HEK293 (cell line): Measurements from ENCODE around the gene FXYD3.

Source experiments
- KLF10 ChIP-seq: fragments of 450-650 bp; IDR thresholded peaks from 2 replicates; pipeline ENCODE4 v1.5.1; 2018; ENCODE audit warnings: missing biosample characterization, mild to moderate bottlenecking, missing genetic modification characterization
- MYNN ChIP-seq: fragments of 450-650 bp; formaldehyde crosslinking; IDR thresholded peaks from 2 replicates; pipeline ENCODE4 v1.5.1; 2016; ENCODE audit warnings: missing biosample characterization, missing genetic modification characterization, borderline replicate concordance
- SALL2 ChIP-seq: fragments of 450-650 bp; formaldehyde crosslinking; IDR thresholded peaks from 2 replicates; pipeline ENCODE4 v1.5.0; 2017; ENCODE audit warnings: missing biosample characterization, mild to moderate bottlenecking, missing genetic modification characterization, borderline replicate concordance
- SCRT2 ChIP-seq: fragments of 450-650 bp; formaldehyde crosslinking; IDR thresholded peaks from 2 replicates; pipeline ENCODE4 v1.5.1; 2016; ENCODE audit warnings: missing biosample characterization, missing genetic modification characterization
- SP7 ChIP-seq: fragments of 450-650 bp; formaldehyde crosslinking; IDR thresholded peaks from 2 replicates; pipeline ENCODE4 v1.5.1; 2016; ENCODE audit warnings: missing biosample characterization, missing genetic modification characterization
- TCF7L2 ChIP-seq: IDR thresholded peaks from 2 replicates; pipeline ENCODE4 v1.6.1; 2011; ENCODE audit warnings: low read depth, mild to moderate bottlenecking, inconsistent platforms, low read length, moderate library complexity, borderline replicate concordance
- ZEB2 ChIP-seq: fragments of 450-650 bp; formaldehyde crosslinking; IDR thresholded peaks from 2 replicates; pipeline ENCODE4 v1.5.1; 2016; ENCODE audit warnings: missing biosample characterization, missing genetic modification characterization
- ZNF121 ChIP-seq: fragments of 450-650 bp; formaldehyde crosslinking; IDR thresholded peaks from 2 replicates; pipeline ENCODE4 v1.5.1; 2016; ENCODE audit warnings: missing biosample characterization, missing genetic modification characterization
- ZNF155 ChIP-seq: fragments of 450-650 bp; formaldehyde crosslinking; IDR thresholded peaks from 2 replicates; pipeline ENCODE4 v1.5.1; 2016; ENCODE audit warnings: missing biosample characterization, missing genetic modification characterization
- ZNF2 ChIP-seq: fragments of 450-650 bp; formaldehyde crosslinking; IDR thresholded peaks from 2 replicates; pipeline ENCODE4 v1.5.1; 2016; ENCODE audit warnings: missing biosample characterization, missing genetic modification characterization
- ZNF248 ChIP-seq: fragments of 450-650 bp; formaldehyde crosslinking; IDR thresholded peaks from 2 replicates; pipeline ENCODE4 v1.5.1; 2017; ENCODE audit warnings: missing biosample characterization, missing genetic modification characterization
- ZNF311 ChIP-seq: fragments of 450-650 bp; formaldehyde crosslinking; IDR thresholded peaks from 2 replicates; pipeline ENCODE4 v1.5.1; 2017; ENCODE audit warnings: missing biosample characterization, missing genetic modification characterization, borderline replicate concordance
- ZNF324 ChIP-seq: fragments of 450-650 bp; formaldehyde crosslinking; IDR thresholded peaks from 2 replicates; pipeline ENCODE4 v1.5.1; 2016; ENCODE audit warnings: missing biosample characterization, missing genetic modification characterization
- ZNF354C ChIP-seq: fragments of 450-650 bp; formaldehyde crosslinking; IDR thresholded peaks from 2 replicates; pipeline ENCODE4 v1.5.1; 2016; ENCODE audit warnings: missing biosample characterization, missing genetic modification characterization, low read depth, borderline replicate concordance
- ZNF488 ChIP-seq: fragments of 450-650 bp; formaldehyde crosslinking; IDR thresholded peaks from 2 replicates; pipeline ENCODE4 v1.5.1; 2016; ENCODE audit warnings: missing biosample characterization, missing genetic modification characterization
- ZNF501 ChIP-seq: fragments of 450-650 bp; formaldehyde crosslinking; IDR thresholded peaks from 2 replicates; pipeline ENCODE4 v1.5.1; 2016; ENCODE audit warnings: missing biosample characterization, missing genetic modification characterization
- ZNF513 ChIP-seq: fragments of 450-650 bp; IDR thresholded peaks from 2 replicates; pipeline ENCODE4 v1.5.1; 2018; ENCODE audit warnings: missing biosample characterization, missing genetic modification characterization
- ZNF530 ChIP-seq: fragments of 450-650 bp; formaldehyde crosslinking; IDR thresholded peaks from 2 replicates; pipeline ENCODE4 v1.5.1; 2016; ENCODE audit warnings: low read depth, missing biosample characterization, missing genetic modification characterization
- ZNF571 ChIP-seq: fragments of 450-650 bp; formaldehyde crosslinking; IDR thresholded peaks from 2 replicates; pipeline ENCODE4 v1.5.0; 2017; ENCODE audit warnings: missing biosample characterization, missing genetic modification characterization
- ZNF658 ChIP-seq: fragments of 450-650 bp; formaldehyde crosslinking; IDR thresholded peaks from 2 replicates; pipeline ENCODE4; 2016; ENCODE audit warnings: missing biosample characterization, missing genetic modification characterization
- ZNF664 ChIP-seq: fragments of 450-650 bp; formaldehyde crosslinking; IDR thresholded peaks from 2 replicates; pipeline ENCODE4 v1.5.1; 2016; ENCODE audit warnings: missing biosample characterization, missing genetic modification characterization
- ZNF670 ChIP-seq: fragments of 450-650 bp; formaldehyde crosslinking; IDR thresholded peaks from 2 replicates; pipeline ENCODE4 v1.5.1; 2016; ENCODE audit warnings: missing biosample characterization, missing genetic modification characterization, low read depth
- ZNF76 ChIP-seq: fragments of 450-650 bp; formaldehyde crosslinking; IDR thresholded peaks from 2 replicates; pipeline ENCODE4; 2016; ENCODE audit warnings: low read depth, missing biosample characterization, missing genetic modification characterization, borderline replicate concordance
- TF ChIP-seq, protein P1 (sequence below): fragments of 450-650 bp; formaldehyde crosslinking; IDR thresholded peaks from 2 replicates; pipeline ENCODE4 v1.5.1; 2016; ENCODE audit warnings: missing biosample characterization, missing genetic modification characterization
- TF ChIP-seq, protein P2 (sequence below): fragments of 450-650 bp; formaldehyde crosslinking; IDR thresholded peaks from 2 replicates; pipeline ENCODE4 v1.5.1; 2017; ENCODE audit warnings: missing biosample characterization, missing genetic modification characterization
- TF ChIP-seq, protein P3 (sequence below): fragments of 450-650 bp; formaldehyde crosslinking; IDR thresholded peaks from 2 replicates; pipeline ENCODE4 v1.5.1; 2016; ENCODE audit warnings: missing biosample characterization, missing genetic modification characterization
- TF ChIP-seq, protein P4 (sequence below): fragments of 450-650 bp; formaldehyde crosslinking; IDR thresholded peaks from 2 replicates; pipeline ENCODE4 v1.5.0; 2017; ENCODE audit warnings: missing biosample characterization, missing genetic modification characterization, borderline replicate concordance

Gene FXYD3

DNA sequence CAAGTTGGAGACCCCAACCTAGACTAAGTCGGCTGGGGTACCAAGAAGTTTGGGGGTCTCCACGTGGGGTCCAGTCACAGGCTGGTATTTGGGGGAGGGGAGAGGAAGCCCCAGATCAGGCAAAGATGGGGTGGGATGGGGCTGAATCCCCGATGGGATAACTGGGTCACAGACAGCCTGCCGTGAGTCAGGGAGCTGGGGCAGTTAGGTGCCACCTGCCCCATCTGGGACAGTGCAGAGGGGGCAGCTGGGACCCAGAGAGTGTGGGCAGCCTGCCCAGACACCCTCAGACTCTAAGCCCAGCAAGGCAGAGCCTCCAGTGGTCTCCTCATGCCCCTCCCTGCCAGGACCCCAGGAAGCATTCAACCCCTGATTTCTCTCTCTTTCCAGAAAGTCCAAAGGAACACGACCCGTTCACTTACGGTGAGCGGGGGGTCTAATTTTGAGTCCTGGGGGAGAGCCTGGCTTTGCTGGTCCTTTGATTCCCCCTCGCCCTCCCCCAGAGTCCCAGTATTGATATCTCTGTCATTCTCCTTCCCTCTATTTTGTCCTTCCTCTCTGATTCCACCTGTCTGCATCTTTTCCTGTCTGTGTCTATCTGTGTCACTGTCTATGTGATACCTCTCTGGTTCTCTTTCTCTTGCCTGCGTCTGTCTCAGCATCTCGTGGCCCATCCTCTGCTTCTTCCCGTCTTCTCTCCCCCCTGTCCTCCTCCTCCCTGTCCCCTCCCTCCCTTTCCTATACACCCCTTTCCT is 24.8 kb downstream of the FXYD3 start (continued):
- TF ChIP-seq, protein P1, sequence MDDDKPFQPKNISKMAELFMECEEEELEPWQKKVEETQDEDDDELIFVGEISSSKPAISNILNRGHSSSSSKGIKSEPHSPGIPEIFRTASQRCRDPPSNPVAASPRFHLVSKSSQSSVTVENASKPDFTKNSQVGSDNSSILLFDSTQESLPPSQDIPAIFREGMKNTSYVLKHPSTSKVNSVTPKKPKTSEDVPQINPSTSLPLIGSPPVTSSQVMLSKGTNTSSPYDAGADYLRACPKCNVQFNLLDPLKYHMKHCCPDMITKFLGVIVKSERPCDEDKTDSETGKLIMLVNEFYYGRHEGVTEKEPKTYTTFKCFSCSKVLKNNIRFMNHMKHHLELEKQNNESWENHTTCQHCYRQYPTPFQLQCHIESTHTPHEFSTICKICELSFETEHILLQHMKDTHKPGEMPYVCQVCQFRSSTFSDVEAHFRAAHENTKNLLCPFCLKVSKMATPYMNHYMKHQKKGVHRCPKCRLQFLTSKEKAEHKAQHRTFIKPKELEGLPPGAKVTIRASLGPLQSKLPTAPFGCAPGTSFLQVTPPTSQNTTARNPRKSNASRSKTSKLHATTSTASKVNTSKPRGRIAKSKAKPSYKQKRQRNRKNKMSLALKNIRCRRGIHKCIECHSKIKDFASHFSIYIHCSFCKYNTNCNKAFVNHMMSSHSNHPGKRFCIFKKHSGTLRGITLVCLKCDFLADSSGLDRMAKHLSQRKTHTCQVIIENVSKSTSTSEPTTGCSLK (tag by site-specific recombination), result no peak
- TF ChIP-seq ZNF513 (tag by site-specific recombination), result no peak
- TF ChIP-seq SP7 (tag by site-specific recombination), result no peak
- TF ChIP-seq, protein P2, sequence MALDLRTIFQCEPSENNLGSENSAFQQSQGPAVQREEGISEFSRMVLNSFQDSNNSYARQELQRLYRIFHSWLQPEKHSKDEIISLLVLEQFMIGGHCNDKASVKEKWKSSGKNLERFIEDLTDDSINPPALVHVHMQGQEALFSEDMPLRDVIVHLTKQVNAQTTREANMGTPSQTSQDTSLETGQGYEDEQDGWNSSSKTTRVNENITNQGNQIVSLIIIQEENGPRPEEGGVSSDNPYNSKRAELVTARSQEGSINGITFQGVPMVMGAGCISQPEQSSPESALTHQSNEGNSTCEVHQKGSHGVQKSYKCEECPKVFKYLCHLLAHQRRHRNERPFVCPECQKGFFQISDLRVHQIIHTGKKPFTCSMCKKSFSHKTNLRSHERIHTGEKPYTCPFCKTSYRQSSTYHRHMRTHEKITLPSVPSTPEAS (tag by site-specific recombination), result no peak
- no peak for TF ChIP-seq MYNN
- TF ChIP-seq KLF10 (tag by site-specific recombination), result no peak
- TF ChIP-seq, protein P3, sequence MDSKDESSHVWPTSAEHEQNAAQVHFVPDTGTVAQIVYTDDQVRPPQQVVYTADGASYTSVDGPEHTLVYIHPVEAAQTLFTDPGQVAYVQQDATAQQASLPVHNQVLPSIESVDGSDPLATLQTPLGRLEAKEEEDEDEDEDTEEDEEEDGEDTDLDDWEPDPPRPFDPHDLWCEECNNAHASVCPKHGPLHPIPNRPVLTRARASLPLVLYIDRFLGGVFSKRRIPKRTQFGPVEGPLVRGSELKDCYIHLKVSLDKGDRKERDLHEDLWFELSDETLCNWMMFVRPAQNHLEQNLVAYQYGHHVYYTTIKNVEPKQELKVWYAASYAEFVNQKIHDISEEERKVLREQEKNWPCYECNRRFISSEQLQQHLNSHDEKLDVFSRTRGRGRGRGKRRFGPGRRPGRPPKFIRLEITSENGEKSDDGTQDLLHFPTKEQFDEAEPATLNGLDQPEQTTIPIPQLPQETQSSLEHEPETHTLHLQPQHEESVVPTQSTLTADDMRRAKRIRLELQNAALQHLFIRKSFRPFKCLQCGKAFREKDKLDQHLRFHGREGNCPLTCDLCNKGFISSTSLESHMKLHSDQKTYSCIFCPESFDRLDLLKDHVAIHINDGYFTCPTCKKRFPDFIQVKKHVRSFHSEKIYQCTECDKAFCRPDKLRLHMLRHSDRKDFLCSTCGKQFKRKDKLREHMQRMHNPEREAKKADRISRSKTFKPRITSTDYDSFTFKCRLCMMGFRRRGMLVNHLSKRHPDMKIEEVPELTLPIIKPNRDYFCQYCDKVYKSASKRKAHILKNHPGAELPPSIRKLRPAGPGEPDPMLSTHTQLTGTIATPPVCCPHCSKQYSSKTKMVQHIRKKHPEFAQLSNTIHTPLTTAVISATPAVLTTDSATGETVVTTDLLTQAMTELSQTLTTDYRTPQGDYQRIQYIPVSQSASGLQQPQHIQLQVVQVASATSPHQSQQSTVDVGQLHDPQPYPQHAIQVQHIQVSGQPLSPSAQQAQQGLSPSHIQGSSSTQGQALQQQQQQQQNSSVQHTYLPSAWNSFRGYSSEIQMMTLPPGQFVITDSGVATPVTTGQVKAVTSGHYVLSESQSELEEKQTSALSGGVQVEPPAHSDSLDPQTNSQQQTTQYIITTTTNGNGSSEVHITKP (tag by site-specific recombination), result peak; percentile 65
- TF ChIP-seq ZNF530, result no peak
- no peak for TF ChIP-seq ZNF664 (tag by site-specific recombination)
- peak; percentile 8; the same call in 1 of the 2 replicates for TF ChIP-seq ZNF248 (tag by site-specific recombination)
- TF ChIP-seq ZNF501, result 0 out of 2 replicates have a peak, but pooled peaks have one; percentile 7
- no peak for TF ChIP-seq TCF7L2
- 0 out of 2 replicates have a peak, but pooled peaks have one; percentile 14 for TF ChIP-seq ZNF658 (tag by site-specific recombination)
- TF ChIP-seq, protein P4, sequence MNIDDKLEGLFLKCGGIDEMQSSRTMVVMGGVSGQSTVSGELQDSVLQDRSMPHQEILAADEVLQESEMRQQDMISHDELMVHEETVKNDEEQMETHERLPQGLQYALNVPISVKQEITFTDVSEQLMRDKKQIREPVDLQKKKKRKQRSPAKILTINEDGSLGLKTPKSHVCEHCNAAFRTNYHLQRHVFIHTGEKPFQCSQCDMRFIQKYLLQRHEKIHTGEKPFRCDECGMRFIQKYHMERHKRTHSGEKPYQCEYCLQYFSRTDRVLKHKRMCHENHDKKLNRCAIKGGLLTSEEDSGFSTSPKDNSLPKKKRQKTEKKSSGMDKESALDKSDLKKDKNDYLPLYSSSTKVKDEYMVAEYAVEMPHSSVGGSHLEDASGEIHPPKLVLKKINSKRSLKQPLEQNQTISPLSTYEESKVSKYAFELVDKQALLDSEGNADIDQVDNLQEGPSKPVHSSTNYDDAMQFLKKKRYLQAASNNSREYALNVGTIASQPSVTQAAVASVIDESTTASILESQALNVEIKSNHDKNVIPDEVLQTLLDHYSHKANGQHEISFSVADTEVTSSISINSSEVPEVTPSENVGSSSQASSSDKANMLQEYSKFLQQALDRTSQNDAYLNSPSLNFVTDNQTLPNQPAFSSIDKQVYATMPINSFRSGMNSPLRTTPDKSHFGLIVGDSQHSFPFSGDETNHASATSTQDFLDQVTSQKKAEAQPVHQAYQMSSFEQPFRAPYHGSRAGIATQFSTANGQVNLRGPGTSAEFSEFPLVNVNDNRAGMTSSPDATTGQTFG (tag by site-specific recombination), result no peak
- no peak for TF ChIP-seq ZNF571
- no peak for TF ChIP-seq ZNF155 (tag by site-specific recombination)
- TF ChIP-seq ZNF670 (tag by site-specific recombination), result 0 out of 2 replicates have a peak, but pooled peaks have one; percentile 47
- no peak for TF ChIP-seq ZEB2 (tag by site-specific recombination)
- TF ChIP-seq ZNF121 (tag by site-specific recombination), result no peak
- peak; percentile 87 for TF ChIP-seq SCRT2 (tag by site-specific recombination)
- TF ChIP-seq ZNF311 (tag by site-specific recombination), result peak; percentile 89; the same call in 1 of the 2 replicates
- no peak; the same call in 1 of the 2 replicates for TF ChIP-seq SALL2 (tag by site-specific recombination)
- 0 out of 2 replicates have a peak, but pooled peaks have one; percentile 24 for TF ChIP-seq ZNF2 (tag by site-specific recombination)
- TF ChIP-seq ZNF488 (tag by site-specific recombination), result no peak
- no peak for TF ChIP-seq ZNF354C
- TF ChIP-seq ZNF76 (tag by site-specific recombination), result no peak
- no peak for TF ChIP-seq ZNF324 (tag by site-specific recombination)
